RWPE1 (cell line): ENCODE data around the gene BRWD1.

ENCODE experiments used
- CTCF ChIA-PET: fragments of 350-600 bp; sonication (Branson Sonifier 250); formaldehyde crosslinking; extraction: SDS; loops from one replicate; lab custom pipeline; 2021; lab: Yijun Ruan, JAX
- POLR2A ChIA-PET: fragments of 400-600 bp; formaldehyde crosslinking; extraction: SDS; loops from one replicate; lab custom pipeline; 2020; ENCODE audit warnings: antibody characterized with exemption; ENCODE audit not compliant: low non-redundant PET; lab: Yijun Ruan, JAX
- DNase-seq: peaks from one replicate; pipeline ENCODE4 v3.0.0; 2012; ENCODE audit warnings: low spot score
- H3K27ac ChIP-seq: fragments of 450-650 bp; 2 replicates; pipeline ENCODE4 v1.5.1; 2017
- CTCF ChIP-seq: fragments of 450-650 bp; conservative IDR thresholded peaks from 2 replicates; pipeline ENCODE4 v1.5.1; 2017; ENCODE audit warnings: low read depth, mild to moderate bottlenecking

BRWD1 gene

GRCh38 chr21:39153842-39154241 is 159.6 kb downstream of the BRWD1 start:
- no peak for TF ChIP-seq CTCF
- ChIA-PET CTCF (no interaction called here), POLR2A (no interaction called here)
- no peak overlapping the region for H3K27ac ChIP-seq
- peak; percentile 22 for DNase-seq

DNA sequence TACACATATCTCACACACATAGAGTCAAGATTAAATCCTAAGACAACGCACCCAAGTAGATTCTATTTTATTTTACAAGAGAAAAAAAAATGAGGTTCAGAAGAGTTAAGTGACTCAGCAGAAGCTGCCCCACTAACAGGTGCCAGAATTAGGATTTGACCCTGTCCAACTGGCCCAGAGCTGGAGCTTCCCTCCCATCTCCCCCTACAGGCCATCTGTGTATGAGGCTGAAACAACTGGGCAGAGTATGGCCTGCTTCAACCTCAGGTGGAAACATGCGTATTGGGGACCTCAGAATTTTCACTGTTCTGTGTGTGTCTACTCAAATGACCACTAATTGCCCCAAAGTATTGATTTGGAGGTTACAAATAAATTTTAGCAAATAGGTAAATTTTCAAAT is 160.1 kb downstream of the BRWD1 start:
- POLR2A ChIA-PET: no interaction called here

GRCh38 chr21:39152271-39152670 is 161.2 kb downstream of the BRWD1 start:
- DNase-seq: no peak
- no peak overlapping the region for H3K27ac ChIP-seq
- ChIA-PET CTCF (interaction anchor here (0.6 kb wide), 1 partner anchor 150 kb away, joined by 5 read pairs; no protein-coding TSS in a partner anchor), POLR2A (no interaction called here)
- no peak for TF ChIP-seq CTCF

More for the DNA sequence above, 160.1 kb downstream of the BRWD1 start:
- H3K27ac ChIP-seq: no peak overlapping the region
- TF ChIP-seq CTCF: peak; percentile 14; the same call in 1 of the 2 replicates
- peak; percentile 25 for DNase-seq
- CTCF ChIA-PET: interaction anchor here (0.6 kb wide), 2 partner anchors 17 to 397 kb away, joined by 3 to 7 read pairs; no protein-coding TSS in a partner anchor

GRCh38 chr21:39150877-39151276 is 162.6 kb downstream of the BRWD1 start:
- CTCF ChIA-PET: interaction anchor here (1.3 kb wide), 1 partner anchor 13 kb away, joined by 4 read pairs; no protein-coding TSS in a partner anchor
- POLR2A ChIA-PET: no interaction called here
- no peak for DNase-seq
- no peak for TF ChIP-seq CTCF
- H3K27ac ChIP-seq: no peak overlapping the region

GRCh38 chr21:39150316-39150715 is 163.1 kb downstream of the BRWD1 start:
- no peak for TF ChIP-seq CTCF
- ChIA-PET CTCF (interaction anchor here (1.3 kb wide), 1 partner anchor 12 kb away, joined by 4 read pairs; no protein-coding TSS in a partner anchor), POLR2A (no interaction called here)
- no peak overlapping the region for H3K27ac ChIP-seq
- no peak for DNase-seq

DNA sequence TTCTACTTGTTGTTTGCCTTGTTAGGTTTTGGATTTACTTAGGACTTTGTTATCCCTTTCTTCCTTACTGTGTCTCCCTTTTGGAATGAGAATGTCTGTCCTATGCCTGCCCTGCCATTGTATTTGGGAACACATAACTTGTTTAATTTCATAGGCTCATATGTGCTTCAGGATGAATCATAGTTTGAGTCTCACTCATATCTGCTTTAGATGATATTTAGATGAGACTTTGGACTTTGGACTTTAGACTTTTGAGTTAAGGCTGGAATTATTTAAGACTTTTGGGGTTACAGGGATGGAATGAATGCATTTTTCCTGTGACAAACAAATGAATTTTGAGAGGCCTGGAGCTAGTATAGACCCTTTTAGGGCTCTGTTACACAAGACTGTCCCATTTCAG is 163.6 kb downstream of the BRWD1 start:
- ChIA-PET CTCF (interaction anchor here (1.3 kb wide), 1 partner anchor 12 kb away, joined by 4 read pairs; no protein-coding TSS in a partner anchor), POLR2A (no interaction called here)
- no peak for TF ChIP-seq CTCF
- DNase-seq: no peak
- H3K27ac ChIP-seq: no peak overlapping the region
